ENCODE measurements around the gene DMD.

The DMD gene

DNA sequence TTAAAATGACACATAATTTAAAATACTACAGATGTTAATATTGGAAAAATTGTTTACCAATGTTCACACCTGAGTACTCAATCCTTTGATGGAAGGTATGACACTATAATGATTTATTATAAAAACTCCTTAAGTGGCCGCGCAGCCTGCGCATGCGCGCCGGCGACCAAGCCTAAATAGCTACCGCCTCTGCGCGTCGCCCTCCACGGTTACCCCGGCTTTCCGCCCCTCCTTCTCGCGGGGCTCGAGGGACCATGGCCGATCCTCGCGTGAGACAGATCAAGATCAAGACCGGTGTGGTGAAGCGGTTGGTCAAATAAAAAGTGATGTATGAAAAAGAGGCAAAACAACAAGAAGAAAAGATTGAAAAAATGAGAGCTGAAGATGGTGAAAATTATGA is 170.2 kb downstream of the DMD start:
- DNase-seq (no peak), ATAC-seq (no peak)

DNA sequence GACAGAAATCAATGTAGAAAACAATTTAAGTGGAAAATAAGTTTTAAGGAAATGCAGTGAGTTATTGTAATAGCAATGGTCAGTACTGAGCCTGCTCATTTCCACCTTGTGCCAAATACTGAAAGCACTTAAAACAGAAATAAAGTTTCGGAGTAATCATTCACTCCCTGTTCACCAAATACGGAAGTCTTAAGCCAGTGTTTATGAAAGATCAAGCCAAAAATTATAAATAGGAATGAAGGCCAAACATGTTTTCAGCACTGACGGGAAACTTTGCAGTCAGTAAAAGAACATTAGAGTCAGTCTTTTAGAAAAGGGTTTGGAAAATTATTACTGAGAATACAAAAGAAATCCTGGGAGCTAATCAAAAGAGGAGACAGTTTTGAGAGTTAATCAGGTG is 178.6 kb downstream of the DMD start:
- DNase-seq: no peak
- ATAC-seq: no peak

DNA sequence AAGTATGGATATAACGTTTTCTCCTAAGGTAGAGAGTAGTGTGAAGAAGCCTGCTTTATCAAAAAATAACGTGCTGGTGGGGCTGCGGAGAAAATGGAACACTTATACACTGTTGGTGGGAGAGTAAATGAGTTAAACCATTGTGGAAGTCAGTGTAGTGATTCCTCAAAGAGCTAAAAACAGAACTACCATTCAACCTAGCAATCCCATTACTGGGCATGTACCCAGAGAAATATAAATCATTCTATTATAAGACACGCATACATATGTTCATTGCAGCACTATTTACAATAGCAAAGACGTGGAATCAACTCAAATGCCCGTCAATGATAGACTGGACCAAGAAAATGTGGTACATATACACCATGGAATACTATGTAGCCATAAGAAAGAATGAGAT is 196.4 kb downstream of the DMD start:
- DNase-seq: no peak
- no peak for ATAC-seq

DNA sequence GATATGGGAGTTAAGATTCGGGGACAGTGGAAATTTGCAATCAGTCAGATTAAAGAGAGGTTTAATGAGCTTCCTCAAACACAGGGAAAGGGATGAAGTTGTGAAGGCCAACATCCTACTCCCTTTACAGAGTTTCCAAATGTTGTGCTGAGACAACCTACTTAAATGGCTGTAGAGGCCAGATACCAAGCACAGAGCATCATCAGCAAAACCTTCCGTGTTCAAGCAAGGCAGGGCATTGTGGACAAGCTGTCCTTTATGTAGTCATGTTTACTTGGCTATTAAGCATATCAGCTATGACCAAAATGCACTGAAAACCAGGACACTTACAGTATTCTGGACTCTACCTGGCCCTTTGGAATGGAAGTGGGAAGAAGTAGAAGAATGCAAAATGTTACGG is 197.3 kb downstream of the DMD start:
- no peak for DNase-seq
- no peak for ATAC-seq

DNA sequence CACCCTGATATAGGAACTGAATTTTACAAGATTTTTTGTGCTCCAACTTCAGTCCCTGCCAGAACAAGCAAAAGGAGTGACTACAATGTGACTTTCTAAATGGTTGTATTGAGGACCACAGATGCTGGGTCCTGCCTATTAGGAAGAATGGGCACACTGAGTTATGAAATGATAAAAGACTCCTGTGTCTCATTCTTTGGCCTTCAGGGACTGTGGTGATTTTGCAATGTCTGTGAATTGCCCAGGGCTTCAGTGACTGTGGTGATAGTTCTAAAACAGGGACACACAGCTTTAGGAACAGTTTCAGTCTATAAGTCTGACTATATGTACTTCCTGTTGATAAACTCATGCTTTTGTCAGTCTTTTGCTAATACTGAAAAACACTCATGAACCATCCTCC is 210.2 kb downstream of the DMD start:
- DNase-seq: no peak
- no peak for ATAC-seq

DNA sequence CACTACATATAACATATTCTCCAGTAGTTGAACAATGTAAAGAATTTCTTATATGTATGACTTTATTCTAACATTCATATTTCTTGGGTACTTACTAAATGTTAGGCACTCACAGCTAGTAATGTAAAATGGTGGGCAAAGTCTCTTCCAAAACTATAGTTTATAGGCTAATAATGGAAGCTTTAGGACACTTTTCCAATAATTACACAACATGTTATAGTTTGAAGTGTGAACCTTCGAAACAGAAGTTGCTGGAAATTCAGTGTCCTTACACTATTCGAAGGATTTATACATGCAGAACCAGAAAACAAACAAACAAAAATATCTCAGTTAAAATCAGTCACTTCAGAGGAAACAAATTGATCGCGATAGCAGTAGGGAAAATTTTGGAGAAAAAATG is 212.6 kb downstream of the DMD start:
- DNase-seq (no peak), ATAC-seq (no peak)

DNA sequence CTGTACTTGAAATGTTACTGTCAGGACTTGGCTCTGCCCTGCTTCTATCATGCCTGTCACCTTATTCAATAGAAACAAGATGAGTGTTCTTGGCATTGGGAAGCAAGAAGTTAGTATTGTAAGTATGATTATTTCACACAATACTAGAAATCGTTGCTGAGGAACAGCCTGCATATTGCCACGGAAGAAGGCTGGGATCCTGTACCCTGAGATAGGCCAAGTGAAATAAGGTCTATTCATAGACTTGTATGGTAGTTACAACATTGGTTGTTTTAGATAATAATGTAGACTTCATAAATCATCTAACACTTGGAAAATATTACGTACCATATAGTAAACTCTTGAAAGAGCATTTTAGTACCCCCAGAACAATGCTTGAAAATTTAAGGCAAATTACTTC is 215.9 kb downstream of the DMD start:
- DNase-seq: no peak
- ATAC-seq: no peak

DNA sequence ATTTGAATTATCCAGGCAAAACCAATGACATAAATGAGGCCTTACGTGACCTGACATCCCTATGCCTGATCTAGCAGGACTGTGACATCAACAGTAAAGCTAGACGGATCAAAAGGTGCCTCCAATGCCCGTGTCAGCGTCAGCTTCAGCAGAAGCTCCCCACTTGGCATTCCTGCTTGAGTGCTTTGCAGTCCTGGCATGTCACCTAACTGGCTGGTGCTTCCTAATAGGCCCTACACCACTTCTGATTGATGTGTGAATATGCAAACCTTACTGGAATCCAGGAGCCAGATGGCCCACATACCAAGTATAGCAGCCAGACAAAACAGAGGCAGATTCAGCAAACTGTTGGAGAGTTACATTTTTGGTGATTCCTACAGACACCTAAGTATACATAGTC is 224.2 kb downstream of the DMD start:
- DNase-seq (no peak), ATAC-seq (no peak)

DNA sequence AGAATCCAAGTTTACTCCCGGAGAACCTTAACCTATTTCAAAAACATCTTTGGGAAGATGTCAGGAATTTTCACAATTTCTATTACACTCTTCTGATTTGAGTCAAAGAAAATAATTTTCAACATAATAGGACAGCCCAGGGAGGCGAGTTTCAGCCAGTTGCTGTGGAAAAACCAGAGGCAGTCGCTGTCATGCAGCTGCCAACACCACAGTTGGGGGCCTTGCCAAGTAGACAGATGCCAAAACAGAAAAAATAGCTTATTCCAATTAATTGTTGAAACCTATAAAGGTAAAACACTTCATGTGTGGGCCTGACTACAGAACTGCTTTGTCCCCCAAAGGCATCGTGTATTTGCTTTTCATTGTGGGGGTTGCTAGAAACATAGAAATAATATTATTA is 225.8 kb downstream of the DMD start:
- no peak for ATAC-seq
- DNase-seq: no peak

DNA sequence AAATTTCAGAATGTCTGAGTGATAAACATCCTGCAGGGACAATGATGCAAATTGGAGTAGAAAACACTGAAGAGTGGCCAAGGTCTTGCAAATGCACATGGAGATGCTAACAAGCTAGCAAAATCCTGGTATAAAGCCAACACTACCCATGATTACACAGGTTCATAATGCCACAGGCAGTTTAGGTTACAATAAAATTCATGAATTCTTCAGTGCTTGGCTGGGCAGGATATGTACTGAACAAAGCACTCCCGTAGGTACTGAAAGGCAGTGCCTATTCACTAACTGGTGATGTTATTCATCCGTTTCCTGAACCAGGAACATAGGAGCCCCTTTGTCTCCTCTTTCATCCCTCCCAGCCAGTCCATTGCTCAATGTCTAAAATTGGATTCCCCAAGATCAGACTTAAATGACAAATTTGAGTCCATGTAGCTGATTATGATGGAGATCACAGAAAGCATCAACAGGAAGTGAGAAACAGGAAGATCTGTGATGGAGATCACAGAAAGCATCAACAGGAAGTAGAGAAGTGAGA is 244.5 kb downstream of the DMD start:
- ATAC-seq (no peak), DNase-seq (no peak)

DNA sequence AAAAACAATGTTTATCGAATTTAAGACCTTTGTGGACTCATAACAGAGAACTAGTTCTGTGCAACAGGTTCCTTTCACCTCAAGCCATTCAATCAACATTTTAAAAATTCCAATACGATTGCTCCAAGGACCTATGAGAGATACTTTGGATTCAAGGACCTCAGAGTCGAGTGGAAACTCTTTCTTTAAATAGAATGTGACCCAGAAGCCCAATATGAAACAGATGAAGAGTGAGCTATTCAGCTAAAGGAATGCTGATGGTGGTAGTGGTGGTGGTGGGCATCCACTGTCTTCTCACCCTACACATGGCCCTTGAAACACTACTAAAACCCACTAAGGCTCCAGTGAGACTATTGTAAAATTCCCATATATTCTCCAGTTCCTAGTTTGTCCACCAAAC is 257.2 kb downstream of the DMD start:
- DNase-seq (no peak), ATAC-seq (no peak)

DNA sequence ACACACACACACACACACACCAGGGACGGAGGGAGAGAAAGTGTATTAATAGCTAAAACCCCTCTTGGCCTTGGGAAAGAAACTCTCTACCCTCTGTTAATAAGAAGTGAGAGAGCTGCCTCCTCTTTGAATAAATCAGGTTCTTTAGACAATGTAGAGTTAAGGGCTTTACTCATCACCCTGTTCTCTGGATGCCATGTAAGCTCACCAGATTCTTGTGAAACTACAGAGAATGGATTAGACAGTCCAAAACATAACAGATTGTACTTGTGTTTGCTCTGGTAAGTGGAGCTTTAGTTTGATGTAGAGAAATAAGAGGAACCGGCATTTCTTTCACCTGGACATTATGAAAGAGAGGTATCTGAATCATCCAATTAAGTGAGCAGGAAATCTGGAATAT is 263.2 kb downstream of the DMD start:
- ATAC-seq (no peak), DNase-seq (no peak)

DNA sequence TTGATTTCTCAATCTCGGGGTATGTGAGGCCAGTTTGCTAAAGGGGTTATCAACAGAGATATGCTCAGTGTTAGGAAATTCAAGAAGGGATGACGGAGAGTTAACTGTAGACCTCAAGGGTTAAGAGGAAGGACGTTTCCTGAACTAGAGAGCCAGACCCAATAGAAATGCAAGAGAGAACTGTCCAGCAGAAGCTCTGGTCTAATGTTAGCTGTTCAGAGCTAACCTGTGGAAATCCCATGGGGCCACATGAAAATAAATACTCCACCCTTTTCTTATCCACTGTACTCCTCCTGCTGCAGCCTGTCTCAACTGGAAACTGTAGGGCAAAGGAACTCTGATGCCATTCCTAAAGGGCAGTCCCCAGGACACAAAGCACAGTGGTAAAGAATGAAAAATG is 274.3 kb downstream of the DMD start:
- DNase-seq (no peak), ATAC-seq (no peak)

DNA sequence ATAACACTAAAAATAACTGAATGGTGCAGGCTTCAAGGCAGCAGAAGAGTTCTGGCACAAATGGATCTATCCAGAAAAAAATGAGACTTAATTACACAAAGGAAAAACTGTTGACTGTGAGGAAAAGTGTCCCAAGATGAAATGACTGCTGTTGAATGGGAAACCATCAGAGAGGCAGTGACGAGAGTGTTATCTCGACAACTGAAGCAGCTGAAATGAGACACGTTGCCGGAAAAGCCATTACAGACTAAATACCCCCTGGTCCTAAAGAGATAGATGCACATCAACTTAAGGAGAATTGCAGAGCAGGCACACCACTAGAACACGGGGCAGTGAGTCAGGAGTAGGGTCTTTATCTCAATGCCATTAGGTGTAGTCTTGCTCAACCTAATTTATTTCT is 277.8 kb downstream of the DMD start:
- ATAC-seq (no peak), DNase-seq (no peak)

DNA sequence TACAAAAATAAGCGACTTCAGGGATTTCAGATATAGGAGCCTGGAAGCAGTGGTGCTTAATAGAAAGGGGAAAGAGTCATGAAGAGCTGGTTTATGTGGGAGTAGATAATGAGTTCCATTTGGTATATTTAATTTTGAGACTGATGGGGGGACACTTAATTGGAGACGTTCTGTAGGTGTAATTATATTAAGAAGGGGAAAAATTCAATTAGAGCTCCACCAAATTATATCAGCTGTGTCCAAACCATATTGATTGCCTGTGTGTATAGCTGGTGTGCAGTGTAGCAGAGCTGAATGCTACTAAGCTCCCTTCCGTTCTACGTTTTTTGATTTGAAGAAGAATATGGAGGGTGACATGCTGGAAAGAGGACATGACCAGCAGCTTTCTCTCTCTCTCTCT is 282.3 kb downstream of the DMD start:
- ATAC-seq (no peak), DNase-seq (no peak)

DNA sequence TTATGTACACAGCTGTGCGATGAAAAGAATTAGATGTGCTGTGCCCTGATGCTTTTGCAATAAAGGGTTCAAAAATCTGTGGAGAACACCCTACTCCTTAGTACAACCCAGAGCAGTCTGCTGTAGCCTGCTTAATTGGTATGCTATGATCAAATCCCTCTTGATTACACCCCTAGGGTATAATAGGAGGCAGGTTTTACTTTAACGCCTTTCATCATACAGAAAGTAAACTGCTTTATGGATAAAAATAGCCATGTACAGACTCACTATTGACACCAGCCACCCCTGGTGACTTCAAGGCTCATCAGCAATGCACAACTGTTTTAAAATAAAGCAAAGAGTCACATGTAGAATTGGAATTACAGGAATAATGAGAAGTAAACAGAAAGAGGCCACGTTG is 315.3 kb downstream of the DMD start:
- no peak for ATAC-seq
- DNase-seq: no peak

DNA sequence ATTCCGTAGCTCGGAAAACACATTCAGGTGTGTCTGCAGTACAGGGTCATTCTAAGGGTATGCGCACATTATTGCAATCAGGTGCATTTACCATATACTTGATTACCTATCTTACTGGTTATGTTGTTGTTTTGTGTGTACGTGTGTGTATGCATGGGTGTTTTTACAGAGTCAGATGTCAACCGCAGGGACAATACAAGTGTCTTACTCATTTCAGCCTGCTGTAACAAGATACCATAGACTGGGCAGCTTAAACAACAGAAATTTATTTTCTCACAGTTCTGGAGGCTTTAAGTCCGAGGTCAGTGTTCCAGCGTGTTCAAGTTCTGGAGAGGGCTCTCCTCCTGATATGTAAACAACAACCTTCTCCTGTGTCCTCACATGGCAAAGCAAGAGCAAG is 316.7 kb downstream of the DMD start:
- DNase-seq (no peak), ATAC-seq (no peak)

DNA sequence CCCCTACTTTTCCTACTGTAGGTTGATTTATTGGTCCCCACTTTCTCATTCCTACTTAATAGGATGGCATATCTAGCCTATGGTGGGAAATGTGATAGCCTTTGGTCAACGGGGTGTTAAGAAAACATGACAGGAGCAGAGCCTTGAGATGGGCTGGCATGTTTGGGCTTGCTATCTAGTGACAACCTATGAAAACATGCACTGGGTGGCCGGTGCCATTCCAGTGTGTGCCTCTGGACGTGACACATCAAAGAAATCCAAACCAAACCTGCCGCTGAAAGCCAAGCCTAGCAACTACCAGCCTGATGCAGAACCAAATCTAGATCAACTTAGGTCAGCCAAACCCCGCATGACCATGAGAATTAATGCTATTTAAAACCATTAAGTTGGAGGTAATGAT is 317.6 kb downstream of the DMD start:
- no peak for DNase-seq

DNA sequence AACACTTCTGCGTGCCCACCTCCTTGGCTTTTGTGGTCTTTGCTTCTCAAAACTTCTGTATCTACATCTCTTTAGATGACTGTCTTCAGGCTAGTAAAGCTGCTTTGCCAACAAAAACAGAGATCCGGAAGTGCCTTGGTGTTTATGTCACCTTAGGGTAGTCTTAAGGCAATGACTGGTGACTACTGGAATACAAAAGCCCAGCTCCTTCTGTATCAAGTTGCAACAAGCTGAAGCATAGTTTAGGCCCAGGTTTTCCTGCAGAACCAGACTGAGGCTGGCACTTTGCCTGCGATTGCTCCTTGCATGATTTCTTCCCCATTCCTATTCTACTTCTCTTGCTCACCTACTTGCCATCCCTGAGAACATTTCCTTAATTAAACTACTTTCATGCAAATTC is 333.8 kb downstream of the DMD start:
- no peak for DNase-seq
- ATAC-seq: no peak

More for the DNA sequence above, 317.6 kb downstream of the DMD start:
- ATAC-seq: no peak

DNA sequence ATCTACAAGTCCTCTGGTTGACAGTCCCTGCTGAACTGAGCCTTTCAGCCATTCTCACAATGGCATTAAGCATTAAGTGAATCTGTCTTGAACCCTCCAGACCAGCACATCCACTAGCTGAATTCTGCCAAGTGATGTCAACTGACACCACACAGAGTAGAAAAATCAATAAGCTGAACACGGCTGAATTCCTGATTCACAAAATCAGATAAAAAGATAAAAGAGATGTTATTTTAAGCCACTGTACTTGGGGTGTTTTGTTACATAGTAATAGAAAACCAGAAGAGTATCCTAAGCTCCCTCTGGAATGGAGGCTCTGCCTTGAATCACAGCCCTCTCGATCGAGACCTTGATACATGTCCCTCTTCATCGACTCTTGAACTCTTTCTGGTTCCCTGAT is 336.5 kb downstream of the DMD start:
- no peak for DNase-seq
- ATAC-seq: no peak

DNA sequence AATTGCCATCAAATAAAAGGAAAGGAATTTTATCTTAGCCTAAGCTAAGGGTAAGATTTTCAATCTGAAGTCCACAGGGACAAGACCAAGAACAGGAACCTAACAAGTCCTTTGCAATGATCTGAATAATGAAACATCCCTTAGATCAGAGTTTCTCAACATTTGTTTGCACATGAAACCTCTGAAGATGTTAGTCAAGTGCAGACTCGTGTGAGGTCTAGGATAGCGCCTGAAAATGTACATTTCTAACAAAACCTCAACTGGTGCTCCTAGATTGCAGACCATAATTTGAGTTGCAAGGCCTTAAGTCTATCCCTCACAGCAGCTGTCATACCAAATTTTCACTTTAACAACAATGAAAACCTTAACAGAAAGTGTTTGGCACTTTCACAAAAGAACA is 337.6 kb downstream of the DMD start:
- no peak for DNase-seq
- no peak for ATAC-seq

DNA sequence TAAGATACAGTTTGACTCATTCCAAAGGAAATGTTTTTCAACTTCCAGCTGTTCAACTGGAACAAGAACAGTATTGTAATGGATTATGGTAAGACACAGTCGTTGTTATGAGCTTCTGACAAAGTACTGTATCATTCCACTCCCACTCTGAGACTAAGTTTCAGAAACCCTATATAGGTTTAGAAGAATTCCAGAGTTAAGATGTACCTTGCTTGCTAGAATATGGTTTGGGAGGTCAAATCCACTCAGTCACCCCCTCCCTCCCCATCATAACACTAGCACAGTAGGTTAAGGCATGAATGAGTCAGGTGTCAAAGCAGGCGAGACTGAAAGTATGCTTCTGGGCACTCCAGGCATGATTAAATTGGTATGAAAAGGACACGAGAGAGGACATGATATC is 339.7 kb downstream of the DMD start:
- DNase-seq (no peak), ATAC-seq (no peak)

DNA sequence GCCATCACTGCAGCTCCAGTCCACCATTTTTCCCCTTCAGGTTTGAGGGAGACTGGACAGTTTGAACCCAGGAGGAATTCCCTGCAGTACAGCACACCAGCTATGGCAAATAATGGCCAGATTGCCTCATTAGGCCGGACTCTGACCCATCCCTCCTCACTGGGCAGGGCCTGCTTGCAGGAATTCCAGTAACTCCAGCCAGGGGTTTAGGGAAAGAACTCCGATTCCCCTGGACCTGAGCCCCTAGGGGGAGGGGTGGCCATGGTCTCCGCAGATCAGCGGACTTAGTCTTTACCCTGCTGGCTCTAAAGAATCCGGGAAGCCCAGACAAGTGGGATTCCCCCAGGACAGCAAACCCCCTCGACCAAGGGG is 342.8 kb downstream of the DMD start:
- no peak for DNase-seq
- no peak for ATAC-seq

DNA sequence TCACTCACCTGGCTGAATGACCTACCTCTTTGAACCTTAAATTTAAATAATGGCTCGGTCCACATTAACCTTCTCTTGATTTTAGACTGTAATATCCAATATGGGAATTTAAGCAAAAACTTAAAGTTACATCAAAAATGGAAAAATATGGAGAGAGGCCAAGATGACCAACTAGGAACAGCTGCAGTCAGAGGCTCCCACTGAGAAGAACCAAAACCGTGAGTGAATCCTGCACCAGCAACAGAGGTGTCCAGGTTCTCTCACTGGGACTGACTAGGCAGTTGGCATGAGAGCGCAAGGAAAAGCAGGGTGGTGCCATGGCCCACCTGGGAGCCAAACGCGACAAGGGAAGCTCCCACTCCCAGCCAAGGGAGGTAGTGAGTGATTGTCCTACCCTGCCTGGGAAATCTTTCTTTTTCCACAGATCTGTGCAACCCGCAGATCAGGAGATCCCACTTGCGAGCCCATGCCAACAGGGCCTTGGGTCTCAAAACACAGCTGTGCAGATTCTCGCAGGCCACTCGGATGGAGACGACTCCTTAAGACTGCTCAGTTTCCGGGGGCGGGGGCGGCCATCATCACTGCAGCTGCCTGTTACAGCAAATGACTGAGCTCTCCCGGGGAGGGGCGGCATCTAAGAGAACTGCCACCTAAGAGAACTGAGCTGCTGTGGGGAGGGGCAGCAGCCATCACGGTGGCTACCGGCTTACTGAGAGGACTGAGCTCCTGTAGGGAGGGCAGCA is 343.4 kb downstream of the DMD start:
- DNase-seq (no peak), ATAC-seq (no peak)

DNA sequence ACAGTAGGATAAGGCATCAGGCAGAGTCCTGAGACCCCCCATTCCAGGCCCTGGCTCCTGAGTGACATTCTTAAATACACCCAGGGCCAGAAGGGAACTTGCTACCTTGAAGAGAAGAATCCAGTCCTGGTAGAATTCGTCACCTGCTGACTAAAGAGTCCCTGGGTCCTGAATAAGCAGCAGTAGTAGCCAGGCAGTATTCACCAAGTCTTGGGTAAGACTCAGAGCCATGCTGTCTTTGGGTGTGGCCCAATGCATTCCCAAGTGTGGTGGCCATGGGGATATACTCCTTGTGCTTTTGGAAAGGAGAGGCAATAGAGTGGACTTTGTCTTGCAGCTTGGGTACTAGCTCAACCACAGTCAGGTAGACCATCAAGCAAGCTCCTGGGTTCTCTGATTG is 359.1 kb downstream of the DMD start:
- ATAC-seq (no peak), DNase-seq (no peak)

All from stimulated activated naive CD8-positive, alpha-beta T cell treated with anti-CD3 and anti-CD28 coated beads, Interleukin-15, Interleukin-2, amounts not matched to agents 100 U/mL and 50 U/mL, for 24 hours (primary cell).